AG04450 (cell line): ENCODE results near the gene SH3PXD2B. TPM values are rescaled to one million over a fixed set of nuclear protein-coding genes. Genes with fewer than 3 reads are reported as not detected.

Source experiments
- CTCF ChIA-PET: fragments of 300-600, 350-600 bp; formaldehyde crosslinking; extraction: SDS; loops from one replicate; lab custom pipeline; 2022; ENCODE audit warnings: antibody characterized with exemption, inconsistent platforms; lab: Charles Lee
- POLR2A ChIA-PET: fragments of 350-600 bp; formaldehyde crosslinking; extraction: SDS; loops from one replicate; lab custom pipeline; 2021; ENCODE audit warnings: antibody characterized with exemption, inconsistent platforms; lab: Yijun Ruan, JAX
- DNase-seq: peaks from one replicate; pipeline ENCODE4 v3.0.0-alpha.2; 2011; ENCODE audit warnings: low read depth, low spot score
- H3K27ac ChIP-seq: one replicate; pipeline ENCODE4 v1.5.1; 2012; ENCODE audit warnings: low read depth, low read length, control low read depth
- H3K27me3 ChIP-seq: one replicate; pipeline ENCODE4 v1.6.0; 2012; ENCODE audit warnings: low read length; ENCODE audit not compliant: control insufficient read depth, insufficient read depth
- H3K4me3 ChIP-seq: 2 replicates; pipeline ENCODE4 v1.5.1; 2011; ENCODE audit warnings: mild to moderate bottlenecking, low read depth, low read length, control low read depth
- H3K9me3 ChIP-seq: 2 replicates; pipeline ENCODE4 v1.5.1; 2012; ENCODE audit warnings: low read length; ENCODE audit not compliant: control insufficient read depth, insufficient read depth
- CTCF ChIP-seq: IDR thresholded peaks from 2 replicates; pipeline ENCODE4 v1.5.1; 2011; ENCODE audit warnings: low read depth, low read length, control low read depth, inconsistent platforms
- polyA plus RNA-seq: library from polyadenylated mRNA; depleted of rRNA; stranded (reverse); fragments of >200 nt; gene quantifications from 2 replicates; pipeline ENCODE4 v1.2.3, GENCODE V29; 2011

SH3PXD2B gene
- polyA plus RNA-seq, 1 experiment: 39.1 TPM

DNA sequence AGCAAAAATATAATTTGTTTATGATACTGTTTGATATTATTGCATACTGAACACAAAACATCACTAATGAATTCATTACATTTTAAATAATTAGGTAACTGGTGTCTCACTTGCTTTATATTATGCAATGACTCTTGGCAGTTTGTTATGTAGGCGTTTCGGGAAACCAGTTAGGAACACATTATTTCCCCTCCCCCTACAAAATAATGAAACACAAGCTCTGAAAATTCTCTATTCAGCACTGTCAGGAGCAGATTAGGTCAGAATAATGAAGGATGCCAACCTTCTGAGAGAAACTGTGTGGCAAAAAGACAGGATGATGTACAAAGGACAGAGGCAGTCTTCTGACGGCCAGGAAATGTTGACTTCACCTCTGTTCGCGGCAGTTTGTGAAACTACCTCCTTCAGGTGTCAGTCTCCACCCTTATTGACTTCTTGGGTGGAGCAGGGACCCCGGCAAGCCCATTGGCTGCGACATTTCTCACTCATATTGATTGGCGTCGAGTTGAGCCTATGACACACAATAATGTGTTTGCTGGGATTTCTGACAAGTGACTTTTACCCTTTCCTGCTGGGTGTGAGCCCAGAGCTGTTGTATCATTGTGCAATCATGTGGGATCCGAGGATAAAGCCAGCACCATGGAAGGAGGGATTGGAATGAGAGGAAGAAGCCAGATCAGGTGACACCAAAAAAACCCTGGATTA is 33.9 kb downstream of the SH3PXD2B start:
- Histone ChIP-seq H3K4me3 (no peak overlapping the region), H3K27me3 (no peaks in the 10 kb centered on the region), H3K27ac (peak overlapping the region; percentile 52), H3K9me3 (no peaks in the 10 kb centered on the region; the same call in 1 of the 2 replicates)
- peak; percentile 61 for DNase-seq
- CTCF ChIA-PET: interaction anchor here (0.7 to 1.2 kb wide), 2 partner anchors 10 to 31 kb away, joined by 3 to 4 read pairs; no protein-coding TSS in a partner anchor
- TF ChIP-seq CTCF: no peak
- POLR2A ChIA-PET: interaction anchor here (1.1 kb wide), 1 partner anchor 14 kb away, joined by 3 read pairs; no protein-coding TSS in a partner anchor

DNA sequence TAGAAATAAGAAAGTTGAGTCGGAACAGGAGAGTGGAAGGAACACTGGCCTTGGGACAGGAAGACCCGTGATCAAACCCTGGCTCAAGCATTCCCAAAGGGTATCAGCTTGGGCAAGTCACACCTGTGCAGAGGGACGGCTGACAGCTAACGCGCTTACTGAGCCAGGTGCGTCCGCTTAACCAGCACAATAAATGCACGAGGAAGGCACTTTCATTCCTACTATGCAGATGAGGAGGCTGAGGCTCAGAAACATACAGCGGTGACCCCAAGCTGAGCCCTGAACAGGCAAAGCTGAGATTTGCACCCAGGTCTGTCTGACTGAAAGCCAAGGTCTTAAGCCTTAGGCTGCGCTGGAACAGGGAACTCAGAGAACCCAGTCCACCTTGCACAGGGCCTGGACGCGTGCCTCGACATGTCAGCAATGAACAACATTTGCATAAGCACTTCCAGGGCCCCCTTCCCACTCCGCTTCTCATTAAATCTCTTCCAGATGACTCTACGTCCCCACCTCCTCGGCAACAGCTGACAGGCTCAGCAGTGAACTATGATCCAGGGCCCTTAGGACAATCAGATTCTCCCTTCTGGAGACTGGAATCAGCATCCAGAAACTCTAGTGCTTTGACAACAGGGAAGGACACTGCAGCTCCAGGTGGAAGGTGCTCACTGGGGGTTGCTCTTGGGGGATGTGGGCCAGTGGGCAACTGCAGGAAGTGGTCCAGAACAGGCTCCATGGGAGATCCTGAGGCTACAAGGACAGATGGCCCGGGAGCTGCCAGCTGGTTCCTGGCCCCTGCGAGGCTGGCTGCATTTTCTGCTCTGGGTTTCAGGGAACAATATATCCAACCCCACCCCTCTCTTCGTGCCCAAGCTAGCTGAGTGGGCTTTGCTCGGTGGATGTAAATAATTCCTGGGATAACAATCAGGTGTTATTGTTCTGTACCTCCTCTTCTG is 35.2 kb downstream of the SH3PXD2B start:
- no peak overlapping the region for H3K4me3 ChIP-seq
- H3K27ac ChIP-seq: peak overlapping the region; percentile 81
- DNase-seq: no peak
- H3K9me3 ChIP-seq: no peaks in the 10 kb centered on the region; the same call in 1 of the 2 replicates
- CTCF ChIA-PET: interaction anchor here (2.0 kb wide), 1 partner anchor 33 kb away, joined by 12 read pairs; no protein-coding TSS in a partner anchor
- POLR2A ChIA-PET: interaction anchor here (0.6 kb wide), 1 partner anchor 512 kb away, joined by 8 read pairs; no protein-coding TSS in a partner anchor
- no peaks in the 10 kb centered on the region for H3K27me3 ChIP-seq
- no peak for TF ChIP-seq CTCF

- Histone ChIP-seq H3K9me3 (no peaks in the 10 kb centered on the region), H3K27me3 (no peaks in the 10 kb centered on the region), H3K4me3 (no peak overlapping the region), H3K27ac (peak overlapping the region; percentile 81)
- CTCF ChIA-PET: interaction anchor here (2.0 kb wide), 1 partner anchor 34 kb away, joined by 12 read pairs; no protein-coding TSS in a partner anchor
- DNase-seq: peak; percentile 85
- POLR2A ChIA-PET: interaction anchor here (0.6 to 1.1 kb wide), 4 partner anchors 26 to 513 kb away, joined by 3 to 8 read pairs (median 4); no protein-coding TSS in a partner anchor
- no peak for TF ChIP-seq CTCF
These were observed 36.2 kb downstream of the SH3PXD2B start for GRCh38 chr5:172417983-172418630.

DNA sequence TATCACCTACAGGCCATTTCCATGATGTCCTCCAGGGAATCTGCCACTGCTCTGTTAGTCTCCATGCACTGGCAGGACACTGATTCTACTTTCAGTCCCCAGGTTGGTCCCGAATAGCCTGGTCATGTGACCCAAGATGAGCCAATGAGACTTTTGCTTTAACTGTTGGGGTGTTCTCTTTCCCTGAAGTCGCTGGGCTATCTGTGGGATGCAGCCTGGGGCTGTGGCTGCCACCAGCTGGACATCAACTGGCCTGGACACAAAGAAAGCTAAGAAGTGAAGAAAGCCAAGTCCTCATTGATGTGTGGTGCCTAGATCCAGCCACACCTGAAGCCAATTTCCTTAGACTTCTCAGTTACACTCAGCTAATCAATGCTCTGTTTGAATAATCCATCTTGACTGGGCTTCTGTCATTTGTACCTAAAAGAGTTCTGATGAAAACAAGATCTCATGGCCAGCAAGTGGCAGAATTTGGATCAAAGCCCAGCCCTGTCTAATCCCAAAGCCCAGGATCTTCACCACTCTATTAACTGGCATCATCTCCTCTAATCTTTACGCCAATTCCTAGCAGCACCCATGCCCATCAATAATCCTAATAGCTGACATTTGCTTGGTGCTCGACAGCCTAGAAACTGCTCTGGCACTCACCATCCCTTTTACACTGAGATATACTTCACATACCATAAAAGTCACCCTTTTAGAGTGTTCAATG is 37.0 kb downstream of the SH3PXD2B start:
- Histone ChIP-seq H3K27ac (no peak overlapping the region), H3K4me3 (no peak overlapping the region), H3K9me3 (no peaks in the 10 kb centered on the region), H3K27me3 (no peaks in the 10 kb centered on the region)
- ChIA-PET POLR2A (interaction anchor here (0.7 to 1.1 kb wide), 4 partner anchors 20 to 62 kb away, joined by 3 to 10 read pairs (median 4); no protein-coding TSS in a partner anchor), CTCF (interaction anchor here (2.0 kb wide), 1 partner anchor 34 kb away, joined by 12 read pairs; no protein-coding TSS in a partner anchor)
- DNase-seq: no peak
- TF ChIP-seq CTCF: no peak
